WTC11 (cell line): ENCODE results near the gene SECTM1.

Source experiments
- CREM ChIP-seq: sonication (generic); formaldehyde crosslinking; IDR thresholded peaks from 2 replicates; pipeline ENCODE4 v1.8.1; 2022; ENCODE audit warnings: mild to moderate bottlenecking, missing genetic modification reagents, moderate library complexity
- ZNF263 ChIP-seq: sonication (generic); formaldehyde crosslinking; IDR thresholded peaks from 2 replicates; pipeline ENCODE4 v1.8.1; 2022; ENCODE audit warnings: low read depth, mild to moderate bottlenecking, moderate library complexity, missing genetic modification reagents
- TF ChIP-seq, protein P1 (sequence below): sonication (generic); formaldehyde crosslinking; IDR thresholded peaks from 2 replicates; pipeline ENCODE4 v1.8.0; 2023; ENCODE audit warnings: missing genetic modification reagents
- TF ChIP-seq, protein P2 (sequence below): sonication (generic); formaldehyde crosslinking; IDR thresholded peaks from 2 replicates; pipeline ENCODE4 v1.8.1; 2022; ENCODE audit warnings: missing genetic modification reagents, borderline replicate concordance
- TF ChIP-seq, protein P3 (sequence below): sonication (generic); formaldehyde crosslinking; IDR thresholded peaks from 2 replicates; pipeline ENCODE4 v1.8.1; 2023; ENCODE audit warnings: mild to moderate bottlenecking, missing genetic modification reagents, borderline replicate concordance
- TF ChIP-seq, protein P4 (sequence below): sonication (generic); formaldehyde crosslinking; IDR thresholded peaks from 2 replicates; pipeline ENCODE4 v1.8.0; 2022; ENCODE audit warnings: mild to moderate bottlenecking, missing genetic modification reagents

DNA sequence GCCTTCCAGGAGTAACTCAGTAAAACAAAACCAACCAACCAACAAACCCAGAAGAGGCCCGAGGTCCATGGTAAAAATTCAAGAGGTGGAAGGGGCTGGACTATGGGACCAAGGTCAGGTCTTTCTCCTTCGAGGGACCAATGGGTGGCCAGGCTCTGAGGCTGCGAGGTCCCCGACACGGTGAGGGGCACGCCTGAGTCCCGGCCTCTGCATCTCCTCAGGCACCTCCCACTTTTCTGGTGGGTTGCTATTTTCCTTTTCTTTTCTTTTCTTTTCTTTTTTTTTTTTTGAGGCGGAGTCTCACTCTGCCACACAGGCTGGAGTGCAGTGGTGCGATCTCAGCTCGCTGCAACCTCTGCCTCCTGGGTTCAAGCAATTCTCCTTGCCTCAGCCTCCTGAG, 34.1 kb downstream of the SECTM1 start:
- TF ChIP-seq ZNF263 (CRISPR knock-in tag): no peak
- TF ChIP-seq, protein P1, sequence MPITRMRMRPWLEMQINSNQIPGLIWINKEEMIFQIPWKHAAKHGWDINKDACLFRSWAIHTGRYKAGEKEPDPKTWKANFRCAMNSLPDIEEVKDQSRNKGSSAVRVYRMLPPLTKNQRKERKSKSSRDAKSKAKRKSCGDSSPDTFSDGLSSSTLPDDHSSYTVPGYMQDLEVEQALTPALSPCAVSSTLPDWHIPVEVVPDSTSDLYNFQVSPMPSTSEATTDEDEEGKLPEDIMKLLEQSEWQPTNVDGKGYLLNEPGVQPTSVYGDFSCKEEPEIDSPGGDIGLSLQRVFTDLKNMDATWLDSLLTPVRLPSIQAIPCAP (CRISPR knock-in tag): no peak
- TF ChIP-seq, protein P2, sequence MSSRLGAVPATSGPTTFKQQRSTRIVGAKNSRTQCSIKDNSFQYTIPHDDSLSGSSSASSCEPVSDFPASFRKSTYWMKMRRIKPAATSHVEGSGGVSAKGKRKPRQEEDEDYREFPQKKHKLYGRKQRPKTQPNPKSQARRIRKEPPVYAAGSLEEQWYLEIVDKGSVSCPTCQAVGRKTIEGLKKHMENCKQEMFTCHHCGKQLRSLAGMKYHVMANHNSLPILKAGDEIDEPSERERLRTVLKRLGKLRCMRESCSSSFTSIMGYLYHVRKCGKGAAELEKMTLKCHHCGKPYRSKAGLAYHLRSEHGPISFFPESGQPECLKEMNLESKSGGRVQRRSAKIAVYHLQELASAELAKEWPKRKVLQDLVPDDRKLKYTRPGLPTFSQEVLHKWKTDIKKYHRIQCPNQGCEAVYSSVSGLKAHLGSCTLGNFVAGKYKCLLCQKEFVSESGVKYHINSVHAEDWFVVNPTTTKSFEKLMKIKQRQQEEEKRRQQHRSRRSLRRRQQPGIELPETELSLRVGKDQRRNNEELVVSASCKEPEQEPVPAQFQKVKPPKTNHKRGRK (CRISPR knock-in tag): no peak
- TF ChIP-seq, protein P3, sequence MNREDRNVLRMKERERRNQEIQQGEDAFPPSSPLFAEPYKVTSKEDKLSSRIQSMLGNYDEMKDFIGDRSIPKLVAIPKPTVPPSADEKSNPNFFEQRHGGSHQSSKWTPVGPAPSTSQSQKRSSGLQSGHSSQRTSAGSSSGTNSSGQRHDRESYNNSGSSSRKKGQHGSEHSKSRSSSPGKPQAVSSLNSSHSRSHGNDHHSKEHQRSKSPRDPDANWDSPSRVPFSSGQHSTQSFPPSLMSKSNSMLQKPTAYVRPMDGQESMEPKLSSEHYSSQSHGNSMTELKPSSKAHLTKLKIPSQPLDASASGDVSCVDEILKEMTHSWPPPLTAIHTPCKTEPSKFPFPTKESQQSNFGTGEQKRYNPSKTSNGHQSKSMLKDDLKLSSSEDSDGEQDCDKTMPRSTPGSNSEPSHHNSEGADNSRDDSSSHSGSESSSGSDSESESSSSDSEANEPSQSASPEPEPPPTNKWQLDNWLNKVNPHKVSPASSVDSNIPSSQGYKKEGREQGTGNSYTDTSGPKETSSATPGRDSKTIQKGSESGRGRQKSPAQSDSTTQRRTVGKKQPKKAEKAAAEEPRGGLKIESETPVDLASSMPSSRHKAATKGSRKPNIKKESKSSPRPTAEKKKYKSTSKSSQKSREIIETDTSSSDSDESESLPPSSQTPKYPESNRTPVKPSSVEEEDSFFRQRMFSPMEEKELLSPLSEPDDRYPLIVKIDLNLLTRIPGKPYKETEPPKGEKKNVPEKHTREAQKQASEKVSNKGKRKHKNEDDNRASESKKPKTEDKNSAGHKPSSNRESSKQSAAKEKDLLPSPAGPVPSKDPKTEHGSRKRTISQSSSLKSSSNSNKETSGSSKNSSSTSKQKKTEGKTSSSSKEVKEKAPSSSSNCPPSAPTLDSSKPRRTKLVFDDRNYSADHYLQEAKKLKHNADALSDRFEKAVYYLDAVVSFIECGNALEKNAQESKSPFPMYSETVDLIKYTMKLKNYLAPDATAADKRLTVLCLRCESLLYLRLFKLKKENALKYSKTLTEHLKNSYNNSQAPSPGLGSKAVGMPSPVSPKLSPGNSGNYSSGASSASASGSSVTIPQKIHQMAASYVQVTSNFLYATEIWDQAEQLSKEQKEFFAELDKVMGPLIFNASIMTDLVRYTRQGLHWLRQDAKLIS (CRISPR knock-in tag): no peak
- TF ChIP-seq, protein P4, sequence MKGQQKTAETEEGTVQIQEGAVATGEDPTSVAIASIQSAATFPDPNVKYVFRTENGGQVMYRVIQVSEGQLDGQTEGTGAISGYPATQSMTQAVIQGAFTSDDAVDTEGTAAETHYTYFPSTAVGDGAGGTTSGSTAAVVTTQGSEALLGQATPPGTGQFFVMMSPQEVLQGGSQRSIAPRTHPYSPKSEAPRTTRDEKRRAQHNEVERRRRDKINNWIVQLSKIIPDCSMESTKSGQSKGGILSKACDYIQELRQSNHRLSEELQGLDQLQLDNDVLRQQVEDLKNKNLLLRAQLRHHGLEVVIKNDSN (CRISPR knock-in tag): no peak
- TF ChIP-seq CREM (CRISPR knock-in tag): no peak
